ENCODE results near the gene UBE2I.

DNA sequence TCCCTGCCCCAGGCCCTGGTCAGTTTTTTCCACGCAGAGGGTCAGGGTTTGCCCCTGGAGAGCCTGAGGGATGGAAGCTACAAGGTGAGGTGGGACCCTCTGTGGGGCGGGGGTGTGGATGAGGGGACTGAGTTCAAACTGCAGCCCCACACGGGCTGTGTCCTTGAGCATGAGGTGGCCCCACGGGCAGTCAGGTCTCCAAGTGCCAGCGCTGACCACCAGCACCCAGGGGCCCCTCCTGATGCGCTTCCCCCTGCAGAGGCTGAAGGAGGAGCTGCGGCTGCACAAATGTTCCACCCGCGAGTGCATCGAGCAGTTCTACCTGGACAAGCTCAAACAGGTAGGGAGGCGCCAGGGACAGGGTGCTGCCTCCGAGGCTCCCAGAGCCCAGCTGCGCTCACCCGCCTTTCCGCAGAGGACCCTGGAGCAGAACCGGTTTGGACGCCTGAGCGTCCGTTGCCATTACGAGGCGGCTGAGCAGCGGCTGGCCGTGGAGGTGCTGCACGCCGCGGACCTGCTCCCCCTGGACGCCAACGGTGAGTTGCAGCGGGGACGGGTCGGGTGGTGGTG is 37.9 kb downstream of the UBE2I start:
- TF ChIP-seq POLR2A (IDR thresholded peaks at IDR 0.05) (no peak), POLR2AphosphoS5 (IDR thresholded peaks at IDR 0.05) (no peak), EP300 (IDR thresholded peaks at IDR 0.05) (no peak)
- TF ChIP-seq, protein P1, sequence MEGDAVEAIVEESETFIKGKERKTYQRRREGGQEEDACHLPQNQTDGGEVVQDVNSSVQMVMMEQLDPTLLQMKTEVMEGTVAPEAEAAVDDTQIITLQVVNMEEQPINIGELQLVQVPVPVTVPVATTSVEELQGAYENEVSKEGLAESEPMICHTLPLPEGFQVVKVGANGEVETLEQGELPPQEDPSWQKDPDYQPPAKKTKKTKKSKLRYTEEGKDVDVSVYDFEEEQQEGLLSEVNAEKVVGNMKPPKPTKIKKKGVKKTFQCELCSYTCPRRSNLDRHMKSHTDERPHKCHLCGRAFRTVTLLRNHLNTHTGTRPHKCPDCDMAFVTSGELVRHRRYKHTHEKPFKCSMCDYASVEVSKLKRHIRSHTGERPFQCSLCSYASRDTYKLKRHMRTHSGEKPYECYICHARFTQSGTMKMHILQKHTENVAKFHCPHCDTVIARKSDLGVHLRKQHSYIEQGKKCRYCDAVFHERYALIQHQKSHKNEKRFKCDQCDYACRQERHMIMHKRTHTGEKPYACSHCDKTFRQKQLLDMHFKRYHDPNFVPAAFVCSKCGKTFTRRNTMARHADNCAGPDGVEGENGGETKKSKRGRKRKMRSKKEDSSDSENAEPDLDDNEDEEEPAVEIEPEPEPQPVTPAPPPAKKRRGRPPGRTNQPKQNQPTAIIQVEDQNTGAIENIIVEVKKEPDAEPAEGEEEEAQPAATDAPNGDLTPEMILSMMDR (IDR thresholded peaks at IDR 0.05): no peak
